K562 (cell line): Measurements from ENCODE around the gene COG4. TPM values are rescaled to one million over a fixed set of nuclear protein-coding genes. Genes with fewer than 3 reads are reported as not detected.

Experiments
- BCLAF1 ChIP-seq, 2 experiments: fragments of 450-650 bp in 1 of 2; IDR thresholded peaks; 2 replicates each; pipeline ENCODE4 v1.6.1; 2011 to 2017; ENCODE audit warnings: low read depth in 2 of 2, antibody characterized with exemption in 1 of 2, borderline replicate concordance in 1 of 2, low read length in 1 of 2, mild to moderate bottlenecking in 1 of 2, mixed read lengths in 1 of 2; ENCODE audit not compliant: control insufficient read depth in 1 of 2
- ETV1 ChIP-seq: fragments of 450-650 bp; conservative IDR thresholded peaks from 2 replicates; pipeline ENCODE4 v1.6.1; 2016; ENCODE audit warnings: missing genetic modification characterization, control low read depth, low read depth, missing compliant biosample characterization
- FUS ChIP-seq: fragments of 200-400 bp; formaldehyde crosslinking; optimal IDR thresholded peaks from 2 replicates; pipeline ENCODE3; 2017; ENCODE audit warnings: low read depth, low read length
- GABPB2 ChIP-seq: fragments of 250-450 bp; sonication (Bioruptor Pico); conservative IDR thresholded peaks from 2 replicates; pipeline ENCODE4 v1.5.1; 2021; ENCODE audit warnings: mild to moderate bottlenecking
- MAFF ChIP-seq: IDR thresholded peaks from 2 replicates; pipeline ENCODE4 v1.6.1; 2012; ENCODE audit warnings: low read length, improper control_type of control experiment
- MCM7 ChIP-seq, 2 experiments: fragments of 450-650 bp; IDR thresholded peaks; 2 replicates each; pipeline ENCODE4 v1.6.1; 2016 to 2018
- MYBL2 ChIP-seq, 2 experiments: fragments of 450-650 bp in 1 of 2; sonication (generic) in 1 of 2; formaldehyde crosslinking in 1 of 2; IDR thresholded peaks; 2 replicates each; pipeline versions ENCODE4 v1.6.1 to v1.8.1; 2017 to 2022; ENCODE audit warnings: borderline replicate concordance in 1 of 2, inconsistent platforms in 1 of 2, low read depth in 1 of 2, mild to moderate bottlenecking in 1 of 2, missing genetic modification reagents in 1 of 2, moderate library complexity in 1 of 2
- MYNN ChIP-seq, 2 experiments: sonication (generic); formaldehyde crosslinking in 1 of 2; IDR thresholded peaks; 2 replicates each; pipeline versions ENCODE4 v1.5.0 to v1.6.1; 2016 to 2020; ENCODE audit warnings: antibody characterized with exemption in 1 of 2, missing genetic modification reagents in 1 of 2
- NCOA4 ChIP-seq: fragments of 450-650 bp; IDR thresholded peaks from 2 replicates; pipeline ENCODE4 v1.6.1; 2018; ENCODE audit warnings: mild to moderate bottlenecking; ENCODE audit not compliant: partially characterized antibody
- PTBP1 ChIP-seq: fragments of 200-400 bp; formaldehyde crosslinking; IDR thresholded peaks from 2 replicates; pipeline ENCODE4 v1.6.1; 2017; ENCODE audit warnings: low read depth, low read length
- RBM34 ChIP-seq: fragments of 200-400 bp; formaldehyde crosslinking; IDR thresholded peaks from 2 replicates; pipeline ENCODE4 v1.6.1; 2018; ENCODE audit warnings: low read length, borderline replicate concordance; ENCODE audit not compliant: insufficient read depth
- RFX7 ChIP-seq: fragments of 250-450 bp; sonication (Bioruptor Pico); IDR thresholded peaks from 2 replicates; pipeline ENCODE4 v1.5.1; 2021; ENCODE audit warnings: mild to moderate bottlenecking
- SPI1 ChIP-seq: IDR thresholded peaks from 2 replicates; pipeline ENCODE4 v1.6.1; 2011; ENCODE audit warnings: low read depth, low read length, control low read depth, borderline replicate concordance
- TEAD2 ChIP-seq: fragments of 450-650 bp; IDR thresholded peaks from 2 replicates; pipeline ENCODE4 v1.6.1; 2016; ENCODE audit warnings: missing genetic modification characterization, control low read depth, missing compliant biosample characterization
- TEAD4 ChIP-seq, 2 experiments: sonication (generic) in 1 of 2; formaldehyde crosslinking in 1 of 2; IDR thresholded peaks; 2 replicates each; pipeline versions ENCODE4 v1.6.1 to v1.8.0; 2012 to 2022; ENCODE audit warnings: borderline replicate concordance in 1 of 2, inconsistent platforms in 1 of 2, low read length in 1 of 2, mild to moderate bottlenecking in 1 of 2, missing genetic modification reagents in 1 of 2
- TSHZ1 ChIP-seq: fragments of 250-450 bp; sonication (Bioruptor Pico); IDR thresholded peaks from 2 replicates; pipeline ENCODE4 v1.4.0; 2020; ENCODE audit warnings: mild to moderate bottlenecking, moderate library complexity
- ZNF165 ChIP-seq: fragments of 250-450 bp; sonication (Bioruptor Pico); IDR thresholded peaks from 2 replicates; pipeline ENCODE4 v1.4.0; 2020; ENCODE audit warnings: borderline replicate concordance
- ZNF76 ChIP-seq: fragments of 250-450 bp; sonication (Bioruptor Pico); IDR thresholded peaks from 2 replicates; pipeline ENCODE4 v1.4.0; 2020; ENCODE audit warnings: mild to moderate bottlenecking, moderate library complexity, borderline replicate concordance
- ZNF79 ChIP-seq: fragments of 250-450 bp; sonication (Bioruptor Pico); IDR thresholded peaks from 2 replicates; pipeline ENCODE4 v1.4.0; 2020; ENCODE audit warnings: low read depth, mild to moderate bottlenecking, moderate library complexity
- polyA plus RNA-seq, 8 experiments: library from polyadenylated mRNA; depleted of rRNA in 4 of 8; stranded (reverse) in 5 of 8; unstranded in 3 of 8; fragments of >200 nt; fragmentation: Nextera tagmentation in 2 of 8; fragmentation: Illumina TruSeq in 1 of 8; extraction: Ambion mirVana in 2 of 8; extraction: Trizol in 1 of 8; gene quantifications; 2 replicates each; pipeline versions ENCODE4 v1.2.1 to v1.2.3, GENCODE V29; 2011 to 2014; ENCODE audit warnings: inconsistent platforms in 1 of 8, missing spikeins in 1 of 8
- total RNA-seq, 7 experiments: library from RNA; depleted of rRNA in 6 of 7; stranded (reverse); fragments of >200 nt in 6 of 7; fragmentation: Illumina TruSeq in 2 of 7; extraction: Trizol in 2 of 7; gene quantifications; 2 replicates each; pipeline versions ENCODE4 v1.2.1 to v1.2.3, GENCODE V29; 2011 to 2021; ENCODE audit warnings: low replicate concordance in 1 of 7

The COG4 gene
- total and polyA plus RNA-seq, 9 of the 15 experiments (the other 6 are each of a cell fraction or from before 2014, with no cell fraction given), result 13.7 to 73.9 (median 44.2) TPM

- no peak; the same call in 1 of the 2 replicates for TF ChIP-seq TSHZ1 (CRISPR knock-in tag)
- peak; percentile 41; the same call in 1 of the 2 replicates for TF ChIP-seq ZNF76 (CRISPR knock-in tag)
- no peak for TF ChIP-seq RFX7 (CRISPR knock-in tag)
- peak; percentile 69; the same call in 1 of the 2 replicates for TF ChIP-seq ZNF79 (CRISPR knock-in tag)
- TF ChIP-seq TEAD4 (IDR thresholded peaks at IDR 0.05; ENCODE audit: low read length), result no peak
- no peak for TF ChIP-seq TEAD4 (CRISPR knock-in tag; IDR thresholded peaks at IDR 0.05; ENCODE audit: borderline replicate concordance)
- 0 out of 2 replicates have a peak, but pooled peaks have one; percentile 55 for TF ChIP-seq TEAD2 (tag)
- peak in 1 of 2 experiments; percentile 76; a peak in 2 of 4 replicates for TF ChIP-seq BCLAF1 (IDR thresholded peaks at IDR 0.05; ENCODE audit: borderline replicate concordance in 1 of 2, control insufficient read depth in 1 of 2, low read depth in 2 of 2, low read length in 1 of 2)
- no peak for TF ChIP-seq MAFF
- peak; percentile 75; the same call in 1 of the 2 replicates for TF ChIP-seq ZNF165 (CRISPR knock-in tag)
- TF ChIP-seq MYBL2 (IDR thresholded peaks at IDR 0.05; ENCODE audit: low read depth), result no peak
- TF ChIP-seq MYBL2 (CRISPR knock-in tag; IDR thresholded peaks at IDR 0.05; ENCODE audit: borderline replicate concordance), result no peak
- no peak for TF ChIP-seq MCM7 (IDR thresholded peaks at IDR 0.05)
- TF ChIP-seq MYNN (IDR thresholded peaks at IDR 0.05), result no peak
- TF ChIP-seq MYNN (CRISPR knock-in tag; IDR thresholded peaks at IDR 0.05), result no peak
- no peak for TF ChIP-seq PTBP1
- no peak for TF ChIP-seq NCOA4
- 0 out of 2 replicates have a peak, but pooled peaks have one; percentile 28 for TF ChIP-seq SPI1
- TF ChIP-seq FUS, result no peak
- no peak for TF ChIP-seq RBM34
- TF ChIP-seq ETV1 (tag), result peak; percentile 70
- no peak for TF ChIP-seq GABPB2
Observed at GRCh38 chr16:70438969-70439862, 84.1 kb downstream of the COG4 start, which contains the start of gene ST3GAL2 (continued).
